ENCODE data around the gene IRF1. TPM values are rescaled to one million over a fixed set of nuclear protein-coding genes. Genes with fewer than 3 reads are reported as not detected.
A peak's percentile ranks its signal among the peaks of the same experiment; 100 is the strongest.
"Not testable (repeated sequence)": the region's sequence is repeated elsewhere in the genome, so short reads cannot be mapped to it uniquely, and the experiment has no call there.

IRF1 gene
- 10 to 100 TPM; 16.1 to 20.2 (median 18.9) TPM for polyA plus RNA-seq (ENCODE audit: insufficient read length in 4 of 4)

GRCh38 chr5:132490484-132491367, at the start of gene IRF1:
TSS of gene IRF1 (minus strand) at chr5:132490773. CDS start at chr5:132489478, 1,295 bp downstream.
- peak; percentile 84 to 88 (median 87) for DNase-seq (ENCODE audit: low read depth in 4 of 4, low spot score in 3 of 4)

- no peak for DNase-seq (ENCODE audit: low read depth in 4 of 4, low spot score in 3 of 4)
Observed at GRCh38 chr5:132540149-132540548, 49.6 kb upstream of the IRF1 start.

- no peak for DNase-seq (ENCODE audit: low read depth in 4 of 4, low spot score in 3 of 4)
Observed at GRCh38 chr5:132539716-132540115, 49.1 kb upstream of the IRF1 start.

- no peak for DNase-seq (ENCODE audit: low read depth in 4 of 4, low spot score in 3 of 4)
Observed at GRCh38 chr5:132530946-132531345, 40.4 kb upstream of the IRF1 start.

GRCh38 chr5:132528866-132529634, 38.5 kb upstream of the IRF1 start:
- DNase-seq (ENCODE audit: low read depth in 4 of 4, low spot score in 3 of 4) = no peak

GRCh38 chr5:132528021-132528420, 37.4 kb upstream of the IRF1 start:
- no peak for DNase-seq (ENCODE audit: low read depth in 4 of 4, low spot score in 3 of 4)

GRCh38 chr5:132526974-132527564, 36.5 kb upstream of the IRF1 start:
- DNase-seq (ENCODE audit: low read depth in 4 of 4, low spot score in 3 of 4) = no peak

- peak; percentile 36 to 63 (median 54) for DNase-seq (ENCODE audit: low read depth in 4 of 4, low spot score in 3 of 4)
Observed at GRCh38 chr5:132526290-132526973, 35.9 kb upstream of the IRF1 start.

- DNase-seq (ENCODE audit: low read depth in 4 of 4, low spot score in 3 of 4) = no peak
Observed at GRCh38 chr5:132525299-132525724, 34.7 kb upstream of the IRF1 start.

GRCh38 chr5:132524877-132525276, 34.3 kb upstream of the IRF1 start:
- DNase-seq (ENCODE audit: low read depth in 4 of 4, low spot score in 3 of 4) = not testable (repeated sequence)

- DNase-seq (ENCODE audit: low read depth in 4 of 4, low spot score in 3 of 4) = not testable (repeated sequence)
Observed at GRCh38 chr5:132522067-132522466, 31.5 kb upstream of the IRF1 start.

- not testable (repeated sequence) for DNase-seq (ENCODE audit: low read depth in 4 of 4, low spot score in 3 of 4)
Observed at GRCh38 chr5:132513618-132514336, 23.2 kb upstream of the IRF1 start.

- no peak for DNase-seq (ENCODE audit: low read depth in 4 of 4, low spot score in 3 of 4)
Observed at GRCh38 chr5:132510076-132510475, 19.5 kb upstream of the IRF1 start.

- DNase-seq (ENCODE audit: low read depth in 4 of 4, low spot score in 3 of 4) = no peak
Observed at GRCh38 chr5:132506094-132506692, 15.6 kb upstream of the IRF1 start.

- no peak for DNase-seq (ENCODE audit: low read depth in 4 of 4, low spot score in 3 of 4)
Observed at GRCh38 chr5:132505641-132506040, 15.1 kb upstream of the IRF1 start.

- no peak for DNase-seq (ENCODE audit: low read depth in 4 of 4, low spot score in 3 of 4)
Observed at GRCh38 chr5:132504746-132505145, 14.2 kb upstream of the IRF1 start.

- DNase-seq (ENCODE audit: low read depth in 4 of 4, low spot score in 3 of 4) = no peak
Observed at GRCh38 chr5:132503244-132503643, 12.7 kb upstream of the IRF1 start.

GRCh38 chr5:132501961-132502931, 11.7 kb upstream of the IRF1 start:
- no peak for DNase-seq (ENCODE audit: low read depth in 4 of 4, low spot score in 3 of 4)

Measured in right renal pelvis (tissue), 4 donors.